ENCODE data around the gene GAS7.
A peak's percentile ranks its signal among the peaks of the same experiment; 100 is the strongest.
"Not testable (repeated sequence)": the region's sequence is repeated elsewhere in the genome, so short reads cannot be mapped to it uniquely, and the experiment has no call there.

Gene GAS7

DNA sequence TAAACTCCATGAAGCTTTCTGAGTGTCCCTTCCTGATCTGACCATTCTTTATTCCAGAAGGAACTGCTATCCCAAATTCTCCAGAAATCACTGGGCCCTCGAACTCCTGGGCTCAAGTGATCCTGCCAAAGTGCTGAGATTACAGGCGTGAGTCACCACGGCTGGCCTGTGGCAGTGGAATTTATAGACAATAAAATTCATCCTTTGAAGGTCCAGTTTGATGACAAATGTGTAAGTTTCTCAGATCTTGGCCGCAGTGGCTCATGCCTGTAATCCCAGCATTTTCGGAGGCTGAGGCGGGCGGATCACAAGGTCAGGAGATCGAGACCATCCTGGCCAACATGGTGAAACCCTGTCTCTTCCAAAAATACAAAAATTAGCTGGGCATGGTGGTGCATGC is 103.1 kb downstream of the GAS7 start:
- not testable (repeated sequence) for H3K4me1 ChIP-seq (ENCODE audit: control insufficient read depth in 1 of 2, insufficient read depth in 2 of 2, low read length in 2 of 2); H3K9ac ChIP-seq (ENCODE audit: low read length); H3K79me2 ChIP-seq (ENCODE audit: control insufficient read depth, insufficient read depth, low read length, poor library complexity); H3K27me3 ChIP-seq (ENCODE audit: insufficient read depth, low read length); H3K14ac ChIP-seq (ENCODE audit: low read length); H3K36me3 ChIP-seq (ENCODE audit: control insufficient read depth in 1 of 2, insufficient read depth in 2 of 2, low read length in 2 of 2); H3K27ac ChIP-seq (ENCODE audit: low read depth, low read length); H4K8ac ChIP-seq (ENCODE audit: low read depth, low read length); H4K91ac ChIP-seq (ENCODE audit: low read depth, low read length); H3K4me3 ChIP-seq (ENCODE audit: low read depth, low read length); H3K23ac ChIP-seq (ENCODE audit: low read length); H2AK5ac ChIP-seq (ENCODE audit: low read length); H2AFZ ChIP-seq (ENCODE audit: insufficient read depth, low read length, poor library complexity); H3K79me1 ChIP-seq (ENCODE audit: low read length); H3K18ac ChIP-seq (ENCODE audit: low read length); H4K12ac ChIP-seq (ENCODE audit: low read depth, low read length); H2BK5ac ChIP-seq (ENCODE audit: low read depth, low read length, poor library complexity); H3K4ac ChIP-seq (ENCODE audit: low read depth, low read length); H3K9me3 ChIP-seq (ENCODE audit: insufficient read depth, low read depth, low read length); H3K4me2 ChIP-seq (ENCODE audit: low read length); H2BK120ac ChIP-seq (ENCODE audit: insufficient read depth, low read length, poor library complexity); H2BK12ac ChIP-seq (ENCODE audit: low read length)
- peak; percentile 68 to 75 for DNase-seq
- WGBS (ENCODE audit: extremely low coverage, insufficient coverage, insufficient read length), result no CpG with 5 or more reads among the region's 8 CpGs

GRCh38 chr17:10094797-10095196 is 103.6 kb downstream of the GAS7 start:
- H3K79me1 ChIP-seq (ENCODE audit: low read length), result peaks cover 4% of the 10 kb centered on the region
- H3K23ac ChIP-seq (ENCODE audit: low read length), result no peak overlapping the region
- no peak overlapping the region for H3K4me3 ChIP-seq (ENCODE audit: low read depth, low read length)
- H3K18ac ChIP-seq (ENCODE audit: low read length), result no peak overlapping the region
- H4K12ac ChIP-seq (ENCODE audit: low read depth, low read length), result no peak overlapping the region
- H3K27me3 ChIP-seq (ENCODE audit: insufficient read depth, low read length), result no peaks in the 10 kb centered on the region
- H2AFZ ChIP-seq (ENCODE audit: insufficient read depth, low read length, poor library complexity), result no peak overlapping the region
- no peak overlapping the region for H2BK12ac ChIP-seq (ENCODE audit: low read length)
- H3K9ac ChIP-seq (ENCODE audit: low read length), result no peak overlapping the region
- peaks cover 7 to 8% of the 10 kb centered on the region in 2 experiments for H3K4me1 ChIP-seq (ENCODE audit: control insufficient read depth in 1 of 2, insufficient read depth in 2 of 2, low read length in 2 of 2)
- H3K9me3 ChIP-seq (ENCODE audit: insufficient read depth, low read depth, low read length), result no peaks in the 10 kb centered on the region
- WGBS (ENCODE audit: extremely low coverage, insufficient coverage, insufficient read length), result no CpG with 5 or more reads among the region's 8 CpGs
- no peaks in the 10 kb centered on the region for H3K36me3 ChIP-seq (ENCODE audit: control insufficient read depth in 1 of 2, insufficient read depth in 2 of 2, low read length in 2 of 2)
- no peak overlapping the region for H3K14ac ChIP-seq (ENCODE audit: low read length)
- no peak overlapping the region for H2AK5ac ChIP-seq (ENCODE audit: low read length)
- H4K8ac ChIP-seq (ENCODE audit: low read depth, low read length), result no peak overlapping the region
- H2BK5ac ChIP-seq (ENCODE audit: low read depth, low read length, poor library complexity), result no peak overlapping the region
- peaks cover 4% of the 10 kb centered on the region for H3K79me2 ChIP-seq (ENCODE audit: control insufficient read depth, insufficient read depth, low read length, poor library complexity)
- no peak overlapping the region for H3K4me2 ChIP-seq (ENCODE audit: low read length)
- H2BK120ac ChIP-seq (ENCODE audit: insufficient read depth, low read length, poor library complexity), result no peak overlapping the region
- DNase-seq, result no peak
- no peak overlapping the region for H4K91ac ChIP-seq (ENCODE audit: low read depth, low read length)
- no peak overlapping the region for H3K27ac ChIP-seq (ENCODE audit: low read depth, low read length)
- H3K4ac ChIP-seq (ENCODE audit: low read depth, low read length), result no peak overlapping the region

GRCh38 chr17:10092595-10092994 is 105.8 kb downstream of the GAS7 start:
- Histone ChIP-seq H3K18ac (ENCODE audit: low read length) (no peak overlapping the region), H3K79me1 (ENCODE audit: low read length) (peaks cover 6% of the 10 kb centered on the region), H3K14ac (ENCODE audit: low read length) (no peak overlapping the region), H2BK5ac (ENCODE audit: low read depth, low read length, poor library complexity) (no peak overlapping the region), H3K36me3 (ENCODE audit: control insufficient read depth in 1 of 2, insufficient read depth in 2 of 2, low read length in 2 of 2) (no peaks in the 10 kb centered on the region), H4K8ac (ENCODE audit: low read depth, low read length) (no peak overlapping the region), H4K91ac (ENCODE audit: low read depth, low read length) (no peak overlapping the region), H3K4me2 (ENCODE audit: low read length) (no peak overlapping the region), H3K4ac (ENCODE audit: low read depth, low read length) (no peak overlapping the region), H3K4me3 (ENCODE audit: low read depth, low read length) (no peak overlapping the region), H2AK5ac (ENCODE audit: low read length) (no peak overlapping the region), H3K9ac (ENCODE audit: low read length) (no peak overlapping the region), H3K27me3 (ENCODE audit: insufficient read depth, low read length) (no peaks in the 10 kb centered on the region), H3K79me2 (ENCODE audit: control insufficient read depth, insufficient read depth, low read length, poor library complexity) (peaks cover 4% of the 10 kb centered on the region), H2BK12ac (ENCODE audit: low read length) (no peak overlapping the region), H3K9me3 (ENCODE audit: insufficient read depth, low read depth, low read length) (no peaks in the 10 kb centered on the region), H4K12ac (ENCODE audit: low read depth, low read length) (no peak overlapping the region), H3K23ac (ENCODE audit: low read length) (no peak overlapping the region), H2BK120ac (ENCODE audit: insufficient read depth, low read length, poor library complexity) (no peak overlapping the region), H2AFZ (ENCODE audit: insufficient read depth, low read length, poor library complexity) (no peak overlapping the region), H3K27ac (ENCODE audit: low read depth, low read length) (no peak overlapping the region), H3K4me1 (ENCODE audit: control insufficient read depth in 1 of 2, insufficient read depth in 2 of 2, low read length in 2 of 2) (peaks cover 7 to 14% of the 10 kb centered on the region in 2 experiments)
- peak in 1 of 2 donors; percentile 69 for DNase-seq
- no CpG with 5 or more reads among the region's 2 CpGs for WGBS (ENCODE audit: extremely low coverage, insufficient coverage, insufficient read length)

- no peak overlapping the region for H3K4ac ChIP-seq (ENCODE audit: low read depth, low read length)
- peak overlapping the region; percentile 34 for H2BK120ac ChIP-seq (ENCODE audit: insufficient read depth, low read length, poor library complexity)
- peak overlapping the region; percentile 60 for H3K27ac ChIP-seq (ENCODE audit: low read depth, low read length)
- peak in 1 of 2 donors; percentile 53 for DNase-seq
- H3K4me3 ChIP-seq (ENCODE audit: low read depth, low read length), result no peak overlapping the region
- H3K4me1 ChIP-seq (ENCODE audit: control insufficient read depth in 1 of 2, insufficient read depth in 2 of 2, low read length in 2 of 2), result peaks cover 17 to 28% of the 10 kb centered on the region in 2 experiments
- H4K12ac ChIP-seq (ENCODE audit: low read depth, low read length), result no peak overlapping the region
- H3K36me3 ChIP-seq (ENCODE audit: control insufficient read depth in 1 of 2, insufficient read depth in 2 of 2, low read length in 2 of 2), result no peaks in the 10 kb centered on the region
- no peak overlapping the region for H2AFZ ChIP-seq (ENCODE audit: insufficient read depth, low read length, poor library complexity)
- H3K4me2 ChIP-seq (ENCODE audit: low read length), result no peak overlapping the region
- H4K8ac ChIP-seq (ENCODE audit: low read depth, low read length), result no peak overlapping the region
- H3K79me2 ChIP-seq (ENCODE audit: control insufficient read depth, insufficient read depth, low read length, poor library complexity), result peaks cover 10% of the 10 kb centered on the region
- peak overlapping the region; percentile 59 for H2AK5ac ChIP-seq (ENCODE audit: low read length)
- H3K27me3 ChIP-seq (ENCODE audit: insufficient read depth, low read length), result no peaks in the 10 kb centered on the region
- peak overlapping the region; percentile 78 for H2BK12ac ChIP-seq (ENCODE audit: low read length)
- peak overlapping the region; percentile 45 for H4K91ac ChIP-seq (ENCODE audit: low read depth, low read length)
- peak overlapping the region; percentile 54 for H2BK5ac ChIP-seq (ENCODE audit: low read depth, low read length, poor library complexity)
- H3K79me1 ChIP-seq (ENCODE audit: low read length), result peaks cover 19% of the 10 kb centered on the region
- peak overlapping the region; percentile 66 for H3K14ac ChIP-seq (ENCODE audit: low read length)
- WGBS (ENCODE audit: extremely low coverage, insufficient coverage, insufficient read length), result no CpG with 5 or more reads among the region's 5 CpGs
- H3K9ac ChIP-seq (ENCODE audit: low read length), result no peak overlapping the region
- peak overlapping the region; percentile 77 for H3K18ac ChIP-seq (ENCODE audit: low read length)
- H3K9me3 ChIP-seq (ENCODE audit: insufficient read depth, low read depth, low read length), result no peaks in the 10 kb centered on the region
- H3K23ac ChIP-seq (ENCODE audit: low read length), result no peak overlapping the region
These were observed 107.4 kb downstream of the GAS7 start for GRCh38 chr17:10091046-10091445.

Data from trophoblast cell (in vitro differentiated cells and primary cell).